Measurements from ENCODE around the gene PLPP1.

DNA sequence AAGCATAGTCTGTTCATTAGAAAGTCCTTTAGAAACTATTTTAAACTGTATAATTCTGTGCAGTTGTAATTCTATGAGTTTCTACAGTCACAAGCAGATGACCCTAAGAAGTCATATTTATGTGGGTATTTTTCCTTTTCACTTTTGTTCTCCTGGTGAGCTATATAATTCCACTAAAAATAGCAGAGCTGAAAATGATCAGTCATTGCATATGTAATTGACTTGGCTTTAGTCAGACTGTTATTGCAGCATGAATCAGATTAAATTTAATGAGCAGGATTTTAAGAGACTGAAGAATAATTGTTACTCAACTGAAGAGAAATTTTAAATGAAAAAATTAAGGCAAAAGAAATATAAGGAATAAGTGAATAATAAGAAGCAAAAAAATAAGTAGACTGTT lies 118.5 kb downstream of the PLPP1 start:
- no peak for TF ChIP-seq SUZ12 (IDR thresholded peaks at IDR 0.05)
- no peak for TF ChIP-seq ELF4 (IDR thresholded peaks at IDR 0.05)
